HepG2 (cell line): ENCODE results near the gene PRRT2. TPM values are rescaled to one million over a fixed set of nuclear protein-coding genes. Genes with fewer than 3 reads are reported as not detected.

ENCODE experiments used
- MED1 ChIP-seq: sonication (generic); formaldehyde crosslinking; IDR thresholded peaks from 2 replicates; pipeline ENCODE4 v1.4.0; 2020; ENCODE audit warnings: missing genetic modification reagents
- NFAT5 ChIP-seq: sonication (generic); formaldehyde crosslinking; IDR thresholded peaks from 2 replicates; pipeline ENCODE4 v1.4.0; 2020; ENCODE audit warnings: missing genetic modification reagents
- THAP8 ChIP-seq: sonication (generic); formaldehyde crosslinking; IDR thresholded peaks from 2 replicates; pipeline ENCODE4 v1.5.1; 2020; ENCODE audit warnings: missing genetic modification reagents, mild to moderate bottlenecking, borderline replicate concordance
- ZNF230 ChIP-seq: sonication (generic); formaldehyde crosslinking; IDR thresholded peaks from 2 replicates; pipeline ENCODE4 v1.4.0; 2020; ENCODE audit warnings: mild to moderate bottlenecking, missing genetic modification reagents
- ZNF318 ChIP-seq: sonication (generic); formaldehyde crosslinking; IDR thresholded peaks from 2 replicates; pipeline ENCODE4 v1.4.0; 2020; ENCODE audit warnings: mild to moderate bottlenecking, missing genetic modification reagents
- ZNF496 ChIP-seq: sonication (generic); formaldehyde crosslinking; IDR thresholded peaks from 2 replicates; pipeline ENCODE4 v1.8.1; 2023; ENCODE audit warnings: mild to moderate bottlenecking, moderate library complexity, missing genetic modification reagents; ENCODE audit not compliant: insufficient replicate concordance
- ZNF614 ChIP-seq: IDR thresholded peaks from 2 replicates; pipeline ENCODE4 v1.6.1; 2018; ENCODE audit warnings: missing biosample characterization, missing genetic modification reagents, inconsistent platforms, borderline replicate concordance
- ZNF644 ChIP-seq: IDR thresholded peaks from 2 replicates; pipeline ENCODE4 v1.6.1; 2016; ENCODE audit warnings: low read depth
- polyA plus RNA-seq, 8 experiments: library from polyadenylated mRNA; depleted of rRNA in 3 of 8; stranded (reverse) in 7 of 8; unstranded in 1 of 8; fragments of >200 nt; fragmentation: Illumina TruSeq in 4 of 8; extraction: Trizol in 4 of 8; gene quantifications; 2 replicates each; pipeline versions ENCODE4 v1.2.1 to v1.2.3, GENCODE V29; 2011 to 2016; ENCODE audit warnings: low read depth in 4 of 8, missing spikeins in 1 of 8, mixed read lengths in 1 of 8; ENCODE audit not compliant: insufficient read depth in 1 of 8
- total RNA-seq, 5 experiments: library from RNA; depleted of rRNA; stranded (reverse); fragments of >200 nt; fragmentation: Illumina TruSeq; extraction: Trizol; gene quantifications; 2 replicates each; pipeline ENCODE4 v1.2.3, GENCODE V29; 2016; ENCODE audit warnings: low read depth in 1 of 5
- TF ChIP-seq, protein P1 (sequence below): sonication (generic); formaldehyde crosslinking; IDR thresholded peaks from 2 replicates; pipeline ENCODE4 v1.4.0; 2020; ENCODE audit warnings: missing genetic modification reagents
- TF ChIP-seq, protein P2 (sequence below): sonication (generic); formaldehyde crosslinking; IDR thresholded peaks from 2 replicates; pipeline ENCODE4 v1.5.0; 2020; ENCODE audit warnings: mild to moderate bottlenecking, missing genetic modification reagents

The PRRT2 gene
- total and polyA plus RNA-seq, 2 of the 13 experiments (the other 11 are each of a cell fraction or from before 2014, with no cell fraction given), result 0.51 to 1.1 TPM

GRCh38 chr16:29784901-29785500 is 27.0 kb upstream of the PRRT2 start (continued):
- TF ChIP-seq, protein P1, sequence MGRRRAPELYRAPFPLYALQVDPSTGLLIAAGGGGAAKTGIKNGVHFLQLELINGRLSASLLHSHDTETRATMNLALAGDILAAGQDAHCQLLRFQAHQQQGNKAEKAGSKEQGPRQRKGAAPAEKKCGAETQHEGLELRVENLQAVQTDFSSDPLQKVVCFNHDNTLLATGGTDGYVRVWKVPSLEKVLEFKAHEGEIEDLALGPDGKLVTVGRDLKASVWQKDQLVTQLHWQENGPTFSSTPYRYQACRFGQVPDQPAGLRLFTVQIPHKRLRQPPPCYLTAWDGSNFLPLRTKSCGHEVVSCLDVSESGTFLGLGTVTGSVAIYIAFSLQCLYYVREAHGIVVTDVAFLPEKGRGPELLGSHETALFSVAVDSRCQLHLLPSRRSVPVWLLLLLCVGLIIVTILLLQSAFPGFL (CRISPR knock-in tag), result no peak
- TF ChIP-seq ZNF318 (CRISPR knock-in tag) (no peak), ZNF644 (peak; percentile 54; the same call in 1 of the 2 replicates), ZNF496 (CRISPR knock-in tag) (no peak), NFAT5 (CRISPR knock-in tag) (no peak), ZNF230 (no peak), THAP8 (CRISPR knock-in tag) (no peak), MED1 (peak; percentile 55; the same call in 1 of the 2 replicates), ZNF614 (peak; percentile 35; the same call in 1 of the 2 replicates)
- TF ChIP-seq, protein P2, sequence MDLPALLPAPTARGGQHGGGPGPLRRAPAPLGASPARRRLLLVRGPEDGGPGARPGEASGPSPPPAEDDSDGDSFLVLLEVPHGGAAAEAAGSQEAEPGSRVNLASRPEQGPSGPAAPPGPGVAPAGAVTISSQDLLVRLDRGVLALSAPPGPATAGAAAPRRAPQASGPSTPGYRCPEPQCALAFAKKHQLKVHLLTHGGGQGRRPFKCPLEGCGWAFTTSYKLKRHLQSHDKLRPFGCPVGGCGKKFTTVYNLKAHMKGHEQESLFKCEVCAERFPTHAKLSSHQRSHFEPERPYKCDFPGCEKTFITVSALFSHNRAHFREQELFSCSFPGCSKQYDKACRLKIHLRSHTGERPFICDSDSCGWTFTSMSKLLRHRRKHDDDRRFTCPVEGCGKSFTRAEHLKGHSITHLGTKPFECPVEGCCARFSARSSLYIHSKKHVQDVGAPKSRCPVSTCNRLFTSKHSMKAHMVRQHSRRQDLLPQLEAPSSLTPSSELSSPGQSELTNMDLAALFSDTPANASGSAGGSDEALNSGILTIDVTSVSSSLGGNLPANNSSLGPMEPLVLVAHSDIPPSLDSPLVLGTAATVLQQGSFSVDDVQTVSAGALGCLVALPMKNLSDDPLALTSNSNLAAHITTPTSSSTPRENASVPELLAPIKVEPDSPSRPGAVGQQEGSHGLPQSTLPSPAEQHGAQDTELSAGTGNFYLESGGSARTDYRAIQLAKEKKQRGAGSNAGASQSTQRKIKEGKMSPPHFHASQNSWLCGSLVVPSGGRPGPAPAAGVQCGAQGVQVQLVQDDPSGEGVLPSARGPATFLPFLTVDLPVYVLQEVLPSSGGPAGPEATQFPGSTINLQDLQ (CRISPR knock-in tag), result no peak
